CD4-positive, alpha-beta memory T cell (primary cell): ENCODE measurements around the gene HOXB9. TPM values are rescaled to one million over a fixed set of nuclear protein-coding genes. Genes with fewer than 3 reads are reported as not detected.

Source experiments
- CTCF ChIA-PET: fragments of 350-600 bp; sonication (Branson Sonifier 250); formaldehyde crosslinking; loops from one replicate; lab custom pipeline; 2021; ENCODE audit warnings: inconsistent platforms; ENCODE audit not compliant: partially characterized antibody; lab: Charles Lee
- POLR2A ChIA-PET: fragments of 350-600 bp; sonication (Branson Sonifier 250); formaldehyde crosslinking; loops from one replicate; lab custom pipeline; 2021; ENCODE audit not compliant: partially characterized antibody; lab: Charles Lee
- DNase-seq, 5 donors: peaks; one replicate each; pipeline versions ENCODE4 v3.0.0 to v3.0.0-alpha.2; 2020 to 2022; ENCODE audit warnings: mixed read lengths in 1 of 5
- H3K27ac ChIP-seq: one replicate; pipeline ENCODE4 v1.7.0; 2013; ENCODE audit warnings: low read depth, low read length
- H3K27me3 ChIP-seq: 2 replicates; pipeline ENCODE4 v1.7.0; 2013; ENCODE audit warnings: mild to moderate bottlenecking, low read length, moderate library complexity; ENCODE audit not compliant: insufficient read depth
- H3K36me3 ChIP-seq: 2 replicates; pipeline ENCODE4 v1.7.0; 2013; ENCODE audit warnings: mild to moderate bottlenecking, low read length, moderate library complexity; ENCODE audit not compliant: insufficient read depth
- H3K4me1 ChIP-seq: 2 replicates; pipeline ENCODE4 v1.7.0; 2013; ENCODE audit warnings: mild to moderate bottlenecking, low read length, moderate library complexity; ENCODE audit not compliant: insufficient read depth
- H3K4me3 ChIP-seq, 2 donors: one replicate each; pipeline ENCODE4 v1.7.0; 2013; ENCODE audit warnings: low read length in 2 of 2, mild to moderate bottlenecking in 1 of 2
- H3K9me3 ChIP-seq, 2 donors: one replicate each; pipeline ENCODE4 v1.7.0; 2013; ENCODE audit warnings: low read length in 2 of 2, control low read depth in 1 of 2; ENCODE audit not compliant: control insufficient read depth in 1 of 2
- H3K27ac Mint-ChIP-seq, 7 donors: one replicate each; pipeline ENCODE4 v1.8.0; 2020 to 2021; ENCODE audit warnings: mixed read lengths in 7 of 7, mild to moderate bottlenecking in 6 of 7, inconsistent platforms in 3 of 7, moderate library complexity in 3 of 7
- H3K27me3 Mint-ChIP-seq, 2 donors: one replicate each; pipeline ENCODE4 v1.8.0; 2020 to 2021; ENCODE audit warnings: mixed read lengths in 2 of 2
- H3K36me3 Mint-ChIP-seq, 2 donors: one replicate each; pipeline ENCODE4 v1.8.0; 2020 to 2021; ENCODE audit warnings: mixed read lengths in 2 of 2, inconsistent platforms in 1 of 2, mild to moderate bottlenecking in 1 of 2
- H3K4me1 Mint-ChIP-seq, 4 donors: one replicate each; pipeline ENCODE4 v1.8.0; 2020 to 2021; ENCODE audit warnings: mixed read lengths in 4 of 4, mild to moderate bottlenecking in 1 of 4
- H3K4me3 Mint-ChIP-seq, 8 donors: one replicate each; pipeline ENCODE4 v1.8.0; 2020 to 2021; ENCODE audit warnings: mixed read lengths in 8 of 8, mild to moderate bottlenecking in 7 of 8, moderate library complexity in 6 of 8, inconsistent platforms in 3 of 8
- H3K9me3 Mint-ChIP-seq, 8 donors: one replicate each; pipeline ENCODE4 v1.8.0; 2020 to 2021; ENCODE audit warnings: mixed read lengths in 8 of 8, mild to moderate bottlenecking in 5 of 8, inconsistent platforms in 3 of 8, moderate library complexity in 1 of 8
- intact Hi-C: fragments of 100-400 bp; cut with micrococcal nuclease; formaldehyde crosslinking; loops from one replicate; pipeline ENCODE4 v1.15.1; 2023
- polyA plus RNA-seq, 2 donors: library from polyadenylated mRNA; unstranded; fragments of 300-500 nt; fragmentation: Illumina TruSeq; gene quantifications; one replicate each; pipeline ENCODE4 v1.2.3, GENCODE V29; 2021
- total RNA-seq, 2 experiments: library from RNA; stranded (reverse); gene quantifications; one replicate each; pipeline ENCODE4 v1.2.3, GENCODE V29; 2021

The HOXB9 gene
- total and polyA plus RNA-seq, 4 experiments from 2014 or later = not detected

DNA sequence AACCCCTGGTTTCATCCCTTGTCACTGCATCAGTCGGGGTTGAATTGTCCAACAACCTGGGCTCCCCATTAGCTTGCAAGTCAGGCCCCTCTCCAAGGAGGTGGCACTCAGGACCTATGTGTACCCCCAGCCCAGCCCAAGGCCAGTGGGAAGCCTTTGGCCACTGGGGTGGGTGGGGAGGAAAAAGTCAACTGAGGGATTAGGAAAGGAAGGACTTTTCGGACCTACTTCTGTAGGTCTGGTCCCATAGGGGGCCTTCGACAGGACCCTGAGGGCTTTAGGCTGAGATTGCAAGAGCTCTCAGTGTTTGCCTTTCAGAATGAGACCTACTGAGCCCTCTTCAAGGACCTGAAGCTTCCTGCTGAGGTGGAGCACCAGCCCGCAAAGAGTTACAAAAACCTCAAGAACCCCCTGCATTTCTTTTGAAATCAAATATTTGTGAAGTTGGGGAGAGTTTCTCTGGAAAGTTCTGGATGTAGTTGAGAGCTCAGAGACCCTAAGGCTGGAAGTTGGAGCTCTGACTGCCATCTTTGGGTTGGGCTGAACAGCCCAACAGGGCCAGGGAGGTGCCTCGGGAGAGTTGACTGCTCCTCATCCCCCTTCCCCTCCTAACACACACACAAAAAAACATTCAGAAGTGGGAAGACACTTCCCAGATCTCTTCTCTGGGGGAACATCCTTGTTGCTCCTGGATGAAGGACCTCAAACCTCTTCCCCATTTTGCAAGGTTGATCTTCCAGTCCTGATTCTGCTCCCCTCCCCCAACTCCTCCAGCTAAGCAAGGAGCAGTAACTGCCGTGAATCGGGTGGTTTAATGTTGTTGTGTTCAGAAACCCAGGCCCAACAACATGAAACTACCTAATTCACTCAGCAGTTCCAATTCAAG lies 5.8 kb upstream of the HOXB9 start:
- Histone ChIP-seq H3K4me3 (no peak overlapping the region), H3K9me3 (no peaks in the 10 kb centered on the region), H3K36me3 (no peaks in the 10 kb centered on the region), H3K4me1 (peaks cover 20% of the 10 kb centered on the region), H3K27me3 (peaks cover 68% of the 10 kb centered on the region), H3K27ac (no peak overlapping the region)
- H3K9me3 Mint-ChIP-seq = no peaks in the 10 kb centered on the region
- H3K4me1 Mint-ChIP-seq = peaks cover 0 to 24% (median 9%) of the 10 kb centered on the region in 4 donors
- intact Hi-C loops = no loop called here
- H3K27ac Mint-ChIP-seq = no peak overlapping the region
- peaks cover 69 to 79% of the 10 kb centered on the region in 2 donors for H3K27me3 Mint-ChIP-seq
- peaks cover 0 to 7% of the 10 kb centered on the region in 2 donors for H3K36me3 Mint-ChIP-seq
- CTCF ChIA-PET = interaction anchor here (0.7 to 1.7 kb wide), 7 partner anchors 10 to 252 kb away, joined by 3 to 5 read pairs (median 4); partner anchors contain the start of gene HOXB8
- POLR2A ChIA-PET = no interaction called here
- no peak for DNase-seq
- no peak overlapping the region for H3K4me3 Mint-ChIP-seq

DNA sequence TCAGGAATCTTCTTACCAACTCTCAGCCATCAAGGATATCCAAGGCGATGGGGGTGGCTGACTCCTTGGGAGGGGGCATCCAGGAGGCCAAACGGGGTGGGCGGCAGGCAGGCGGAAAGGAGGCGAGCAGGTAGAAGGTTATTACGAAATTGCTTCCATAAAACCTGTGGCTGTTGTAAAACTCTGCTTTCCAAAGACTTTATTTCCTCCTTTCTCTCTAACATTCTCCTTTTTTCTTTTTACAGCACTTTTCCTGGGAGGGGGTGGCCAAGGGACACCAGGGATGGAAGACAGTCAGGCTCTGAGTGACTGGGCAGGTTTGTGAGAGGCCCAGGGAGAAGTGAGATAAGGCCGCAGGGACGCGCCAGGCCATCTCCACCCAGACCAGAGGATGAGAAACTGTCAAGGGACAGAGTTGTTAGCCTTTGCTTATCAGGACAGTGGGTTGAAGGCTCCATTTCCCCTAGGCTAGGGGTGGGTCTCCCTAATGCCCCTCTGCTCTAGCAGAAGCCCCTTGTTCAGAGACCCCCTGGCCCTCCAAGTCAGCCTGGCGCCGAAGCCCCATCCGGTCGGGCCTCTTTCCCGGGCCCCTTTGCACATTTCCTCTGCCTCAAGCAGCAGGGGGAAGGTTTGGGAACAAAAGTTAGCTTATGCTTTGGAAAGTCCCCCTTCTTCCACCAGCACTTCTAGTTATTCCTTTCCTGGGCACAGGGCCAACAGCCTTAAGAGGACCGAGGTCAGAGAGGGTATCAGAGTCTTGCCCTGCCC lies 5.0 kb upstream of the HOXB9 start:
- Histone ChIP-seq H3K4me1 (peaks cover 18% of the 10 kb centered on the region), H3K36me3 (no peaks in the 10 kb centered on the region), H3K4me3 (no peak overlapping the region), H3K27me3 (peaks cover 63% of the 10 kb centered on the region), H3K9me3 (no peaks in the 10 kb centered on the region), H3K27ac (no peak overlapping the region)
- CTCF ChIA-PET = interaction anchor here (1.1 to 1.7 kb wide), 4 partner anchors 9 to 253 kb away, joined by 3 to 5 read pairs (median 4); no protein-coding TSS in a partner anchor
- POLR2A ChIA-PET = no interaction called here
- Mint-ChIP-seq H3K4me1 (peaks cover 4 to 27% (median 9%) of the 10 kb centered on the region in 4 donors), H3K27me3 (peaks cover 68 to 78% of the 10 kb centered on the region in 2 donors), H3K27ac (no peak overlapping the region), H3K4me3 (no peak overlapping the region), H3K9me3 (no peaks in the 10 kb centered on the region), H3K36me3 (peaks cover 0 to 7% of the 10 kb centered on the region in 2 donors)
- intact Hi-C loops = no loop called here
- DNase-seq = no peak

DNA sequence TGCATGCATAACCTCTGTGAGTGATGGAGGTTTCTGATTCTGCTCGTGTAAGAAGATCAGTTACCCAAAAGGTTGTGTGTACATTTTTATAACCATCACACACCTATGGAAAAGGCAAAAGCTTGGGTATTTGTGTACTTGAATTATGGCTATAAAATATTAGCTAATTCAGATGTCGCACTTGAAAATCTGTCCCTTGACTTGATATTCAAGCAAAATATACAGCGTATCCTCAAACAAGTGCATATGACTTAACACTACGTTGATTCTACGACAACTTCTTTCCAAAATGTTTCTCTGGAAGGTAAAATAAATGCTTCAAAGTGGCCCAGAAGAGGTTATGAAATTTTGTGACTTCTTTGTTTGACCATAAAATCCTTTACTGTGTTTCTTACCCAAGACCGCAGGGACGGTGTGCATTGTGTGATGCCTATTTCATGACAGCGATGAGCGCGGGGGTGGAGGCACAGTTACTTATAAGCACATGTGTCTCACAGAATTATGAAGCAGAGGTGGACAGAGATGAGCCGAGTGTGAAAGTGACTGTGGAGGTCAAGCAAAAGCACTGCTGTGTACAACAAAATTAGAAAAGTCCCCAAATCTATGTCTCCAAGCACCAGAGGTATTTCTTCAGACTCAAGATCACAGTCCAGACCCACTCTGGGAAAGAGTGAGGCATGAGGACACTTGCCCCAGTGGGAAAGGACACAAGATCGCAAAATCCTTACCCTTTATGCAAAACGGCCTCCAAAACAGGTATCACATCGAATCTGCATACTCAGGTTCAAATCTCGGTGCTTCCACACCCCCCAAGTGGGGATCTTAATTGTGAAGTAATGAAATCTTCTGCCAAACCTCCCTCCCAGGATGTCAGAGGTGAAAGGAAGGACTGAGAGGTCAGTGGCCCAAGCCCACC lies 4.1 kb upstream of the HOXB9 start:
- Histone ChIP-seq H3K27me3 (peaks cover 58% of the 10 kb centered on the region), H3K4me3 (no peak overlapping the region), H3K9me3 (no peaks in the 10 kb centered on the region), H3K27ac (no peak overlapping the region), H3K36me3 (no peaks in the 10 kb centered on the region), H3K4me1 (peaks cover 26% of the 10 kb centered on the region)
- H3K27ac Mint-ChIP-seq = no peak overlapping the region
- H3K27me3 Mint-ChIP-seq = peaks cover 63 to 72% of the 10 kb centered on the region in 2 donors
- DNase-seq = no peak
- peaks cover 0 to 7% of the 10 kb centered on the region in 2 donors for H3K36me3 Mint-ChIP-seq
- ChIA-PET POLR2A (no interaction called here), CTCF (interaction anchor here (2.9 kb wide), 1 partner anchor 12 kb away, joined by 13 read pairs; no protein-coding TSS in a partner anchor)
- peaks cover 8 to 36% (median 12%) of the 10 kb centered on the region in 4 donors for H3K4me1 Mint-ChIP-seq
- H3K4me3 Mint-ChIP-seq = no peak overlapping the region
- no peaks in the 10 kb centered on the region for H3K9me3 Mint-ChIP-seq
- intact Hi-C loops = no loop called here

DNA sequence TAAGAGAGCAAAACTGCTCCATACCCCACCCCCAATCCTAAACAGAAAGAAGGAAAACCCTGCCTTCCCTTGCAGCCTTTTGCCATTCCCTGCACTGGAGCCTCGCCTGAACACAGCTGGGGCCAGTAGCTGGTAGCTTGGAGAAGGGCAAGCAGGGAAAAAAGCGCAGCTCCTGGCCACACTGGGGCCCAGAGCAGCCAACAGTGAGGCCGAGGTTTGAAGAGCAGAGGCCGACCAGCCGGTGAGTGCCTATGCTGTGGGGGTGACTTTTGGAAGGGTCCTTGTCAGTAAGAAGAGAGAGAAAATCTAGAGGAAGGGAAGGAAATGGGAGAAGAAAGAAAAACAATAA lies 3.2 kb upstream of the HOXB9 start:
- H3K36me3 Mint-ChIP-seq = peaks cover 0 to 7% of the 10 kb centered on the region in 2 donors
- peaks cover 8 to 36% (median 12%) of the 10 kb centered on the region in 4 donors for H3K4me1 Mint-ChIP-seq
- ChIA-PET POLR2A (no interaction called here), CTCF (interaction anchor here (2.9 kb wide), 1 partner anchor 11 kb away, joined by 13 read pairs; no protein-coding TSS in a partner anchor)
- H3K27me3 Mint-ChIP-seq = peaks cover 56 to 68% of the 10 kb centered on the region in 2 donors
- no peak overlapping the region for H3K4me3 Mint-ChIP-seq
- DNase-seq = no peak
- Histone ChIP-seq H3K27me3 (peaks cover 57% of the 10 kb centered on the region), H3K36me3 (no peaks in the 10 kb centered on the region), H3K27ac (no peak overlapping the region), H3K9me3 (no peaks in the 10 kb centered on the region), H3K4me1 (peaks cover 35% of the 10 kb centered on the region), H3K4me3 (no peak overlapping the region)
- intact Hi-C loops = no loop called here
- no peak overlapping the region for H3K27ac Mint-ChIP-seq
- H3K9me3 Mint-ChIP-seq = no peaks in the 10 kb centered on the region

DNA sequence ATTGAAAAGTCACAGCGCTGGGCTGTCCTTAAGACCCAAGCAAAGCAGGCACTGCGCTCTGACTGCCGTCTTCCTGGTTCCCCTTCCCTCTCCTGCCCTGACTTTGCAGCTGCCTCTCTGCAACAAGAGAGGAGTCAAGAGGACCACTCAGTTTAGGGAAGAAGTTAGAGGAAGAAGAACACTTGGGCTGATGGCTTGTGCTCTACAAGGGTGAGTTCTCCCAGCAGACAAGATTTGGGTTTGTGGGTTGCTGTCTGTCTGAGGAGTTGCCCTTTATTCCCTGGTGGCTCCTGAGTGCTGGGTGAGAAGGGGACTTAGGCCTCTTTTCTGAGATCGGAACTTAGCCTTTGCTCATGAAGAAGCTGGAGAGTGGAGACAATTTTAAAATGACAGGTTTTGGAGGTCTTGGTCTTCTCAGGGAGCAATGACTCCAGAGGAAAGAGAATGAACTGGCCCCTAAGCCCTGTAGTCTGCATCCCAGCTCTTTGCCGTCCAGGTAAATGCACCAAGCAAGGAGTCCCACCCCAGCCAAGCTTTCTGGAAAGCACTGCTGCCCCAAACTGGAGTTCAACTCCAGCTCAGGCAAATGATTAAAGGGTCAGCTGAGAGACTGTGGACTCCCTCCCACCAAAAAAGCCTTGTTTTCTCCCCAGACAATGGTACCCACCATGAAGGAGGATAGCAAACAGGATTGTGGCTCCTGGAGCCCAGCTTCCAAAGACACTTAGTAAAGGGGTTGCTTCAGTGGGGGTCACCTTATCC lies 2.7 kb upstream of the HOXB9 start:
- POLR2A ChIA-PET = no interaction called here
- H3K27ac Mint-ChIP-seq = no peak overlapping the region
- intact Hi-C loops = no loop called here
- CTCF ChIA-PET = interaction anchor here (1.0 to 2.9 kb wide), 2 partner anchors 10 to 16 kb away, joined by 3 to 13 read pairs; no protein-coding TSS in a partner anchor
- Histone ChIP-seq H3K9me3 (no peaks in the 10 kb centered on the region), H3K4me1 (peaks cover 34% of the 10 kb centered on the region), H3K36me3 (no peaks in the 10 kb centered on the region), H3K4me3 (no peak overlapping the region), H3K27me3 (peaks cover 60% of the 10 kb centered on the region), H3K27ac (no peak overlapping the region)
- H3K9me3 Mint-ChIP-seq = no peaks in the 10 kb centered on the region
- no peak for DNase-seq
- H3K4me3 Mint-ChIP-seq = peak overlapping the region in 1 of 8 donors; percentile 4
- peaks cover 59 to 71% of the 10 kb centered on the region in 2 donors for H3K27me3 Mint-ChIP-seq
- peaks cover 8 to 36% (median 12%) of the 10 kb centered on the region in 4 donors for H3K4me1 Mint-ChIP-seq
- peaks cover 0 to 7% of the 10 kb centered on the region in 2 donors for H3K36me3 Mint-ChIP-seq
